Panc1 (cell line): ENCODE results near the gene ZNF593. TPM values are rescaled to one million over a fixed set of nuclear protein-coding genes. Genes with fewer than 3 reads are reported as not detected.

Experiments used
- ATAC-seq: fragments of 200-7000 bp; cut with Tn5 transposase; 2 replicates; pipeline ENCODE4 v1.9.1; 2020; ENCODE audit warnings: mild to moderate bottlenecking, moderate library complexity
- BruUV-seq: library from RNA; stranded (reverse); fragments of 400-500 nt; replicated peaks from 2 replicates; lab custom pipeline; 2021; lab: Mats Ljungman, UMichigan
- CTCF ChIA-PET: fragments of 300-600 bp; sonication (Branson Sonifier 250); formaldehyde crosslinking; loops from one replicate; lab custom pipeline; 2022; ENCODE audit warnings: antibody characterized with exemption; lab: Charles Lee
- POLR2A ChIA-PET: fragments of 300-600 bp; sonication (Branson Sonifier 250); formaldehyde crosslinking; loops from one replicate; lab custom pipeline; 2022; ENCODE audit warnings: antibody characterized with exemption; lab: Charles Lee
- DNase-seq: peaks from one replicate; pipeline ENCODE4 v3.0.0-alpha.2; 2010; ENCODE audit warnings: low read depth, low spot score
- H3K27ac ChIP-seq: 2 replicates; pipeline ENCODE4 v1.5.1; 2011; ENCODE audit warnings: mild to moderate bottlenecking, low read length, inconsistent platforms
- H3K27me3 ChIP-seq: fragments of 200-500 bp; sonication (Bioruptor generic); 2 replicates; pipeline ENCODE4 v1.6.0; 2014; ENCODE audit warnings: low read length, inconsistent platforms; ENCODE audit not compliant: control insufficient read depth, insufficient read depth
- H3K36me3 ChIP-seq: fragments of 200-500 bp; sonication (Bioruptor generic); 2 replicates; pipeline ENCODE4 v1.5.1; 2014; ENCODE audit warnings: inconsistent platforms, mild to moderate bottlenecking, low read length, moderate library complexity; ENCODE audit not compliant: control insufficient read depth, insufficient read depth
- H3K4me1 ChIP-seq: 2 replicates; pipeline ENCODE4 v1.5.1; 2011; ENCODE audit warnings: inconsistent platforms, mild to moderate bottlenecking, low read length, moderate library complexity; ENCODE audit not compliant: control insufficient read depth, insufficient read depth
- H3K4me3 ChIP-seq, 2 experiments: 2 replicates each; pipeline ENCODE4 v1.5.1; 2011 to 2012; ENCODE audit warnings: low read depth in 2 of 2, low read length in 2 of 2, mild to moderate bottlenecking in 2 of 2, inconsistent platforms in 1 of 2, moderate library complexity in 1 of 2
- H3K9me3 ChIP-seq: fragments of 200-500 bp; sonication (Bioruptor generic); 2 replicates; pipeline ENCODE4 v1.5.1; 2014; ENCODE audit warnings: low read depth, mild to moderate bottlenecking, inconsistent platforms, low read length, moderate library complexity; ENCODE audit not compliant: control insufficient read depth, insufficient read depth
- CTCF ChIP-seq: fragments of 450-650 bp; IDR thresholded peaks from 2 replicates; pipeline ENCODE4 v1.5.1; 2017; ENCODE audit warnings: mild to moderate bottlenecking
- POLR2AphosphoS5 ChIP-seq: IDR thresholded peaks from 2 replicates; pipeline ENCODE4 v1.6.1; 2012; ENCODE audit warnings: mild to moderate bottlenecking, low read depth, low read length, moderate library complexity
- REST ChIP-seq, 2 experiments: IDR thresholded peaks; 2 replicates each; pipeline ENCODE4 v1.6.1; 2011 to 2012; ENCODE audit warnings: low read depth in 2 of 2, control low read depth in 1 of 2, low read length in 1 of 2, mild to moderate bottlenecking in 1 of 2, moderate library complexity in 1 of 2; ENCODE audit not compliant: insufficient read depth in 1 of 2
- SIN3A ChIP-seq: IDR thresholded peaks from 2 replicates; pipeline ENCODE4 v1.6.1; 2012; ENCODE audit warnings: low read depth, mild to moderate bottlenecking, low read length, moderate library complexity, borderline replicate concordance; ENCODE audit not compliant: insufficient read depth
- TCF7L2 ChIP-seq: IDR thresholded peaks from 2 replicates; pipeline ENCODE4 v1.6.1; 2011; ENCODE audit warnings: mild to moderate bottlenecking, low read depth, low read length, inconsistent platforms
- in situ Hi-C: cut with HindIII; loops from 2 replicates; pipeline ENCODE4 v1.10.0; 2016; ENCODE audit warnings: low sequenced_read_pairs, low pct_unique_long_range_greater_than_20kb
- intact Hi-C: fragments of 100-400 bp; cut with micrococcal nuclease; formaldehyde crosslinking; loops from one replicate; pipeline ENCODE4 v1.10.0; 2022; ENCODE audit not compliant: unreplicated experiment
- total RNA-seq: library from RNA; stranded (reverse); gene quantifications from one replicate; pipeline ENCODE4 v1.2.1, GENCODE V29; 2021; ENCODE audit not compliant: unreplicated experiment

Gene ZNF593
- total RNA-seq, 1 experiment from 2014 or later: 108 TPM

GRCh38 chr1:26163684-26164035 is 6.0 kb upstream of the ZNF593 start:
- in situ Hi-C loops (no loop called here), intact Hi-C loops (no loop called here)
- ATAC-seq (no peak), DNase-seq (no peak)
- H3K27me3 ChIP-seq: no peaks in the 10 kb centered on the region
- H3K9me3 ChIP-seq: no peaks in the 10 kb centered on the region
- ChIA-PET CTCF (no interaction called here), POLR2A (no interaction called here)
- H3K4me3 ChIP-seq: peak overlapping the region; percentile 43 to 53; a peak in 3 of 4 replicates
- TF ChIP-seq CTCF: no peak
- TF ChIP-seq REST (IDR thresholded peaks at IDR 0.05; ENCODE audit: insufficient read depth in 1 of 2, low read depth in 2 of 2, low read length in 1 of 2): no peak
- TF ChIP-seq TCF7L2: no peak
- TF ChIP-seq SIN3A: no peak
- no peak for TF ChIP-seq POLR2AphosphoS5
- H3K27ac ChIP-seq: no peak overlapping the region
- H3K36me3 ChIP-seq: no peaks in the 10 kb centered on the region
- H3K4me1 ChIP-seq: peaks cover 6% of the 10 kb centered on the region; the same call in 1 of the 2 replicates
- BruUV-seq: no TSS peak

- DNase-seq (no peak), ATAC-seq (peak; percentile 76)
- Histone ChIP-seq H3K27ac (peak overlapping the region; percentile 70; the same call in 1 of the 2 replicates), H3K36me3 (no peaks in the 10 kb centered on the region), H3K4me3 (peak overlapping the region; percentile 43 to 53), H3K27me3 (no peaks in the 10 kb centered on the region), H3K9me3 (no peaks in the 10 kb centered on the region), H3K4me1 (peaks cover 10% of the 10 kb centered on the region)
- POLR2A ChIA-PET: no interaction called here
- BruUV-seq: no TSS peak
- in situ Hi-C loops: no loop called here
- intact Hi-C loops: no loop called here
- CTCF ChIA-PET: interaction anchor here (0.6 kb wide), 4 partner anchors 14 to 124 kb away, joined by 3 to 13 read pairs (median 8); partner anchors contain the start of gene CEP85
- TF ChIP-seq CTCF (peak; percentile 97), REST (IDR thresholded peaks at IDR 0.05; ENCODE audit: insufficient read depth in 1 of 2, low read depth in 2 of 2, low read length in 1 of 2) (no peak)
Measured at GRCh38 chr1:26164036-26164860, 5.5 kb upstream of the ZNF593 start.
